ENCODE measurements around the gene CACNA2D1. TPM values are rescaled to one million over a fixed set of nuclear protein-coding genes. Genes with fewer than 3 reads are reported as not detected.

Gene CACNA2D1
- total RNA-seq, 1 experiment from 2014 or later = 25.4 TPM

- H3K9me3 ChIP-seq (replicated peaks) = no peaks in the 10 kb centered on the region
- H3K4me3 ChIP-seq = no peak overlapping the region
- H3K4me1 ChIP-seq = no peaks in the 10 kb centered on the region
- peak in 1 of 2 experiments; percentile 18 for DNase-seq
- no peaks in the 10 kb centered on the region for H3K27me3 ChIP-seq
- no peak overlapping the region for H3K27ac ChIP-seq
- no peaks in the 10 kb centered on the region for H3K36me3 ChIP-seq
Observed at GRCh38 chr7:82247814-82248433, 195.7 kb downstream of the CACNA2D1 start.

- no peaks in the 10 kb centered on the region for H3K27me3 ChIP-seq
- no peaks in the 10 kb centered on the region for H3K4me1 ChIP-seq
- no peaks in the 10 kb centered on the region for H3K9me3 ChIP-seq (replicated peaks)
- H3K27ac ChIP-seq = no peak overlapping the region
- DNase-seq = no peak
- H3K4me3 ChIP-seq = no peak overlapping the region
- H3K36me3 ChIP-seq = no peaks in the 10 kb centered on the region
Observed at GRCh38 chr7:82244947-82245517, 198.5 kb downstream of the CACNA2D1 start.

- Histone ChIP-seq H3K36me3 (no peaks in the 10 kb centered on the region), H3K9me3 (replicated peaks) (no peaks in the 10 kb centered on the region), H3K27ac (no peak overlapping the region), H3K4me1 (no peaks in the 10 kb centered on the region), H3K4me3 (no peak overlapping the region), H3K27me3 (no peaks in the 10 kb centered on the region)
- DNase-seq = peak in 1 of 2 experiments; percentile 33
Observed at GRCh38 chr7:82241356-82241755, 202.2 kb downstream of the CACNA2D1 start.

- no peaks in the 10 kb centered on the region for H3K9me3 ChIP-seq (replicated peaks)
- no peaks in the 10 kb centered on the region; the same call in 1 of the 2 replicates for H3K4me1 ChIP-seq
- no peaks in the 10 kb centered on the region for H3K27me3 ChIP-seq
- H3K4me3 ChIP-seq = no peak overlapping the region
- H3K27ac ChIP-seq = no peak overlapping the region
- no peaks in the 10 kb centered on the region for H3K36me3 ChIP-seq
- DNase-seq = no peak
Observed at GRCh38 chr7:82235713-82236112, 207.9 kb downstream of the CACNA2D1 start.

GRCh38 chr7:82234457-82235049 lies 209.0 kb downstream of the CACNA2D1 start:
- H3K36me3 ChIP-seq = no peaks in the 10 kb centered on the region
- peak in 1 of 2 experiments; percentile 72 for DNase-seq
- H3K4me3 ChIP-seq = no peak overlapping the region
- no peaks in the 10 kb centered on the region; the same call in 1 of the 2 replicates for H3K4me1 ChIP-seq
- H3K9me3 ChIP-seq (replicated peaks) = no peaks in the 10 kb centered on the region
- no peak overlapping the region for H3K27ac ChIP-seq
- no peaks in the 10 kb centered on the region for H3K27me3 ChIP-seq

GRCh38 chr7:82230811-82231581 lies 212.6 kb downstream of the CACNA2D1 start:
- Histone ChIP-seq H3K4me1 (no peaks in the 10 kb centered on the region; the same call in 1 of the 2 replicates), H3K9me3 (replicated peaks) (no peaks in the 10 kb centered on the region), H3K36me3 (no peaks in the 10 kb centered on the region), H3K27ac (no peak overlapping the region), H3K4me3 (no peak overlapping the region), H3K27me3 (no peaks in the 10 kb centered on the region)
- DNase-seq = no peak

- DNase-seq = no peak
- Histone ChIP-seq H3K4me1 (no peaks in the 10 kb centered on the region), H3K27me3 (no peaks in the 10 kb centered on the region), H3K36me3 (no peaks in the 10 kb centered on the region), H3K4me3 (no peak overlapping the region), H3K9me3 (replicated peaks) (no peaks in the 10 kb centered on the region), H3K27ac (no peak overlapping the region)
Observed at GRCh38 chr7:82229164-82229563, 214.4 kb downstream of the CACNA2D1 start.

GRCh38 chr7:82226191-82226590 lies 217.4 kb downstream of the CACNA2D1 start:
- Histone ChIP-seq H3K27ac (no peak overlapping the region), H3K4me1 (no peaks in the 10 kb centered on the region), H3K9me3 (replicated peaks) (no peaks in the 10 kb centered on the region), H3K36me3 (no peaks in the 10 kb centered on the region), H3K4me3 (no peak overlapping the region), H3K27me3 (no peaks in the 10 kb centered on the region)
- DNase-seq = no peak

GRCh38 chr7:82224529-82224928 lies 219.0 kb downstream of the CACNA2D1 start:
- Histone ChIP-seq H3K27ac (no peak overlapping the region), H3K9me3 (replicated peaks) (no peaks in the 10 kb centered on the region), H3K27me3 (no peaks in the 10 kb centered on the region), H3K4me1 (no peaks in the 10 kb centered on the region), H3K4me3 (no peak overlapping the region), H3K36me3 (no peaks in the 10 kb centered on the region)
- DNase-seq = no peak

- Histone ChIP-seq H3K36me3 (no peaks in the 10 kb centered on the region), H3K27ac (no peak overlapping the region), H3K4me3 (no peak overlapping the region), H3K27me3 (no peaks in the 10 kb centered on the region), H3K4me1 (no peaks in the 10 kb centered on the region), H3K9me3 (replicated peaks) (no peaks in the 10 kb centered on the region)
- no peak for DNase-seq
Observed at GRCh38 chr7:82223580-82223979, 220.0 kb downstream of the CACNA2D1 start.

GRCh38 chr7:82221152-82221674 lies 222.4 kb downstream of the CACNA2D1 start:
- DNase-seq = no peak
- Histone ChIP-seq H3K36me3 (no peaks in the 10 kb centered on the region), H3K27me3 (no peaks in the 10 kb centered on the region), H3K9me3 (replicated peaks) (no peaks in the 10 kb centered on the region), H3K4me3 (no peak overlapping the region), H3K4me1 (no peaks in the 10 kb centered on the region), H3K27ac (no peak overlapping the region)

GRCh38 chr7:82212466-82212865 lies 231.1 kb downstream of the CACNA2D1 start:
- Histone ChIP-seq H3K27me3 (no peaks in the 10 kb centered on the region), H3K9me3 (replicated peaks) (no peaks in the 10 kb centered on the region), H3K4me3 (no peak overlapping the region), H3K4me1 (0 out of 2 replicates have a peak, but pooled peaks cover 3% of the 10 kb centered on the region), H3K36me3 (no peaks in the 10 kb centered on the region), H3K27ac (no peak overlapping the region)
- no peak for DNase-seq

- Histone ChIP-seq H3K36me3 (no peaks in the 10 kb centered on the region), H3K27ac (no peak overlapping the region), H3K4me3 (no peak overlapping the region), H3K9me3 (replicated peaks) (no peaks in the 10 kb centered on the region), H3K4me1 (0 out of 2 replicates have a peak, but pooled peaks cover 3% of the 10 kb centered on the region), H3K27me3 (no peaks in the 10 kb centered on the region)
- no peak for DNase-seq
Observed at GRCh38 chr7:82211333-82211732, 232.2 kb downstream of the CACNA2D1 start.

- Histone ChIP-seq H3K27ac (no peak overlapping the region), H3K27me3 (no peaks in the 10 kb centered on the region), H3K9me3 (replicated peaks) (no peaks in the 10 kb centered on the region), H3K36me3 (no peaks in the 10 kb centered on the region), H3K4me1 (0 out of 2 replicates have a peak, but pooled peaks cover 3% of the 10 kb centered on the region), H3K4me3 (no peak overlapping the region)
- DNase-seq = no peak
Observed at GRCh38 chr7:82210416-82211184, 233.0 kb downstream of the CACNA2D1 start.
